ENCODE data around the gene NEAT1.

Gene NEAT1

DNA sequence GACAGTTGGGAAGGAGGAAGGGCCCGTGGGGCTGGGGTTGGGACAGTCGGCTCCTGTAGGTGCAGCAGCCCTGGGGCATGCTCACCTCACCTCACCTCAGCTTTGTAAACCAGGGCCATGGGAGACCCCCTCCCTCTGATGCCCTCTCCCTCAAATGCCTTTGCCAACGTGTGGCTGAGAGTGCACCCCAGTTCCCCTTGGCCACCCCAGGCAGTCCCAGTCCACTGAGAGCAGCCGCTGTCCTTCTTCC lies 4.2 kb upstream of the NEAT1 start:
- peaks cover 27% of the 10 kb centered on the region for H3K4me1 ChIP-seq
- peak overlapping the region; percentile 94 for H3K4me2 ChIP-seq (ENCODE audit: low read length)
- TF ChIP-seq, protein P1, sequence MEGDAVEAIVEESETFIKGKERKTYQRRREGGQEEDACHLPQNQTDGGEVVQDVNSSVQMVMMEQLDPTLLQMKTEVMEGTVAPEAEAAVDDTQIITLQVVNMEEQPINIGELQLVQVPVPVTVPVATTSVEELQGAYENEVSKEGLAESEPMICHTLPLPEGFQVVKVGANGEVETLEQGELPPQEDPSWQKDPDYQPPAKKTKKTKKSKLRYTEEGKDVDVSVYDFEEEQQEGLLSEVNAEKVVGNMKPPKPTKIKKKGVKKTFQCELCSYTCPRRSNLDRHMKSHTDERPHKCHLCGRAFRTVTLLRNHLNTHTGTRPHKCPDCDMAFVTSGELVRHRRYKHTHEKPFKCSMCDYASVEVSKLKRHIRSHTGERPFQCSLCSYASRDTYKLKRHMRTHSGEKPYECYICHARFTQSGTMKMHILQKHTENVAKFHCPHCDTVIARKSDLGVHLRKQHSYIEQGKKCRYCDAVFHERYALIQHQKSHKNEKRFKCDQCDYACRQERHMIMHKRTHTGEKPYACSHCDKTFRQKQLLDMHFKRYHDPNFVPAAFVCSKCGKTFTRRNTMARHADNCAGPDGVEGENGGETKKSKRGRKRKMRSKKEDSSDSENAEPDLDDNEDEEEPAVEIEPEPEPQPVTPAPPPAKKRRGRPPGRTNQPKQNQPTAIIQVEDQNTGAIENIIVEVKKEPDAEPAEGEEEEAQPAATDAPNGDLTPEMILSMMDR (IDR thresholded peaks at IDR 0.05) = no peak
- H3K27me3 ChIP-seq (ENCODE audit: control insufficient read depth, insufficient read depth, low read length) = no peaks in the 10 kb centered on the region
- H3K9ac ChIP-seq = peak overlapping the region; percentile 41
- peak overlapping the region; percentile 100 for H3K27ac ChIP-seq
- H3K36me3 ChIP-seq (ENCODE audit: control insufficient read depth, insufficient read depth, low read length) = peaks cover 1% of the 10 kb centered on the region
- H3K79me2 ChIP-seq = peaks cover 34% of the 10 kb centered on the region
- peak overlapping the region; percentile 67 for H3K4me3 ChIP-seq (ENCODE audit: low read depth, low read length)
- H3K9me3 ChIP-seq (ENCODE audit: control insufficient read depth, low read length) = no peaks in the 10 kb centered on the region
- H2AFZ ChIP-seq = no peak overlapping the region

DNA sequence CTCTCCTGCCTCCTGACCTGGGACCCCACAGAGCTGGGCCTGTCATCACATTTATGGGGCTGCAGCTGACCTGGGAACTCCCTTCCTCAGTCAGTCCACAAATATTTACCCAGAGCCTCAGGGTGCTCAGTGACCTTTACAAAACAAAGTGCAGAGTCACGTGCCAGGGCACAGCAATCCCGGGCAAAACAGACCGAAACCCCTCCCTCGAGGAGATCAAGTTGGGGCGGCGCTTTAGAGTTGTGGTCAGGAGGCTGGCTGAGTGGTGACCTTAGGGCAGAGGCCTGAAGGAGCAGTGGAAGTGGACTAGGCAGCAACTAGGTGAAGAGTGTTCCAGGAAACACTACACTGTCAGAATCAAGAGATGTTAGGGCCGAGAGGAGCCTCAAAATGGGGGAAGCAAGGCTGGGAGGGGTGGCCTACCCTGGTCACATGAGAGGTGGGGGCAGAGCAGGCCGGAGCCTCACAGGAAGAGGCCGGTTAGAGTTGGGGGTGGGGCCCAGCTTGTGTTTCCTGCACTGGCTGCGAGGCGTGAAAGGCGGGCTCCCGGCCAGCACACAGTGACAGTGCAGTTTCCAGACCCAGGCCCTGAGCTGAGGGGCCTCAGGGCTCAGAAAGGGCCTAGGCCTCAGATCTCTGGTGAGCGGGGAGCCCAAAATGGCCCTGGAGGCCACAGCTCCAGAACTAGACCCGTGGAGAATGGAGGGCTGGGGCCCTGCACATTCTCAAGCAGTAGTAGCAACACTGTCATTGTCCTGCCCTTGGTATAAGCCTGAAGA lies 3.7 kb upstream of the NEAT1 start:
- Histone ChIP-seq H3K79me2 (peaks cover 39% of the 10 kb centered on the region), H3K9ac (peak overlapping the region; percentile 95), H3K27me3 (ENCODE audit: control insufficient read depth, insufficient read depth, low read length) (no peaks in the 10 kb centered on the region), H3K4me3 (ENCODE audit: low read depth, low read length) (peak overlapping the region; percentile 67), H3K36me3 (ENCODE audit: control insufficient read depth, insufficient read depth, low read length) (peaks cover 7% of the 10 kb centered on the region), H3K9me3 (ENCODE audit: control insufficient read depth, low read length) (no peaks in the 10 kb centered on the region), H3K4me1 (peaks cover 27% of the 10 kb centered on the region), H3K4me2 (ENCODE audit: low read length) (peak overlapping the region; percentile 94), H3K27ac (peak overlapping the region; percentile 100), H2AFZ (peak overlapping the region; percentile 45)
- TF ChIP-seq, protein P1 (IDR thresholded peaks at IDR 0.05) = no peak

DNA sequence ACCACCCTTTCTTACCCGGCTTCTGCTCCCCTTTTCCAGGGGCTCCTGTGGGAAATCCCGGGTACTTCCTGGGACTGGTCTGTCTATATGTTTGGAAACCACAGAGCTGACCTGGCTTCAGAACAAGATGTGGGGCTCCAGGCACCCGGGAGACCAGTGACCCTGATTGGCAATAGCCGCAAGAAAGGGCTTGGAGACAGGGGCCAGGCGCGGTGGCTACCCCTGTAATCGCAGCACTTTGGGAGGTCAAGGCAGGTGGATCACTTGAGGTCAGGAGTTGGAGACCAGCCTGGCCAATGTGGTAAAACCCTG lies 3.2 kb upstream of the NEAT1 start:
- Histone ChIP-seq H3K9ac (peak overlapping the region; percentile 95), H3K4me2 (ENCODE audit: low read length) (peak overlapping the region; percentile 81), H3K4me1 (peaks cover 27% of the 10 kb centered on the region), H3K27ac (peak overlapping the region; percentile 100), H3K79me2 (peaks cover 45% of the 10 kb centered on the region), H3K36me3 (ENCODE audit: control insufficient read depth, insufficient read depth, low read length) (peaks cover 11% of the 10 kb centered on the region), H3K4me3 (ENCODE audit: low read depth, low read length) (peak overlapping the region; percentile 67), H3K27me3 (ENCODE audit: control insufficient read depth, insufficient read depth, low read length) (no peaks in the 10 kb centered on the region), H3K9me3 (ENCODE audit: control insufficient read depth, low read length) (no peaks in the 10 kb centered on the region), H2AFZ (no peak overlapping the region)
- TF ChIP-seq, protein P1 (IDR thresholded peaks at IDR 0.05) = no peak

- Histone ChIP-seq H3K9me3 (ENCODE audit: control insufficient read depth, low read length) (no peaks in the 10 kb centered on the region), H3K4me3 (ENCODE audit: low read depth, low read length) (peak overlapping the region; percentile 67), H3K27ac (peak overlapping the region; percentile 100), H3K4me1 (peaks cover 27% of the 10 kb centered on the region), H2AFZ (no peak overlapping the region), H3K27me3 (ENCODE audit: control insufficient read depth, insufficient read depth, low read length) (no peaks in the 10 kb centered on the region), H3K79me2 (peaks cover 48% of the 10 kb centered on the region), H3K36me3 (ENCODE audit: control insufficient read depth, insufficient read depth, low read length) (peaks cover 12% of the 10 kb centered on the region), H3K4me2 (ENCODE audit: low read length) (peak overlapping the region; percentile 81), H3K9ac (peak overlapping the region; percentile 95)
- TF ChIP-seq, protein P1 (IDR thresholded peaks at IDR 0.05) = no peak
Observed at GRCh38 chr11:65419772-65420481, 2.7 kb upstream of the NEAT1 start.
